Suprapubic skin (tissue), 4 donors: Measurements from ENCODE around the gene DNAJC1. TPM values are rescaled to one million over a fixed set of nuclear protein-coding genes. Genes with fewer than 3 reads are reported as not detected.
"Not testable (repeated sequence)": the region's sequence is repeated elsewhere in the genome, so short reads cannot be mapped to it uniquely, and the experiment has no call there.

ENCODE experiments used
- DNase-seq, 2 donors: peaks; one replicate each; pipeline ENCODE4 v3.0.0-alpha.2; 2019; ENCODE audit warnings: low spot score in 2 of 2
- H3K27ac ChIP-seq: fragments of 200-600 bp; sonication (generic); one replicate; pipeline ENCODE4 v1.5.1; 2019
- H3K27me3 ChIP-seq: fragments of 200-600 bp; sonication (generic); one replicate; pipeline ENCODE4 v1.5.1; 2019
- H3K36me3 ChIP-seq: fragments of 200-600 bp; sonication (generic); one replicate; pipeline ENCODE4 v1.5.1; 2019
- H3K4me1 ChIP-seq: fragments of 200-600 bp; sonication (generic); one replicate; pipeline ENCODE4 v1.5.1; 2019
- H3K4me3 ChIP-seq: fragments of 200-600 bp; sonication (generic); one replicate; pipeline ENCODE4 v1.5.1; 2019; ENCODE audit warnings: mild to moderate bottlenecking
- H3K9me3 ChIP-seq: fragments of 200-600 bp; sonication (generic); one replicate; pipeline ENCODE4 v1.5.1; 2019
- EP300 ChIP-seq: sonication (generic); formaldehyde crosslinking; IDR thresholded peaks from one replicate; pipeline ENCODE4 v1.6.1; 2017; ENCODE audit warnings: antibody characterized with exemption
- POLR2A ChIP-seq, 2 donors: fragments of 450-650 bp; IDR thresholded peaks; one replicate each; pipeline ENCODE4 v1.6.1; 2017; ENCODE audit warnings: antibody characterized with exemption in 2 of 2, mild to moderate bottlenecking in 2 of 2, moderate library complexity in 2 of 2
- POLR2AphosphoS5 ChIP-seq, 3 donors: sonication (generic); formaldehyde crosslinking; IDR thresholded peaks; one replicate each; pipeline ENCODE4 v1.6.1; 2017; ENCODE audit warnings: antibody characterized with exemption in 3 of 3
- WGBS: methylation state at CpG from one replicate; pipeline ENCODE4 v1.1.5; 2018; 5-methylcytosine and 5-hydroxymethylcytosine counted together
- total RNA-seq, 4 donors: library from RNA; depleted of rRNA; stranded (reverse); fragments of >200 nt; gene quantifications; one replicate each; pipeline ENCODE4 v1.1.0, GENCODE V29; 2016
- TF ChIP-seq, protein P1 (sequence below), 2 donors: fragments of 200-600 bp in 1 of 2; fragments of 450-650 bp in 1 of 2; sonication (generic) in 1 of 2; IDR thresholded peaks; one replicate each; pipeline ENCODE4 v1.5.1; 2016 to 2019; ENCODE audit warnings: antibody characterized with exemption in 2 of 2, mild to moderate bottlenecking in 1 of 2, moderate library complexity in 1 of 2

DNAJC1 gene
- total RNA-seq, 4 donors from 2014 or later: 30.6 to 70.0 (median 61.0) TPM

DNA sequence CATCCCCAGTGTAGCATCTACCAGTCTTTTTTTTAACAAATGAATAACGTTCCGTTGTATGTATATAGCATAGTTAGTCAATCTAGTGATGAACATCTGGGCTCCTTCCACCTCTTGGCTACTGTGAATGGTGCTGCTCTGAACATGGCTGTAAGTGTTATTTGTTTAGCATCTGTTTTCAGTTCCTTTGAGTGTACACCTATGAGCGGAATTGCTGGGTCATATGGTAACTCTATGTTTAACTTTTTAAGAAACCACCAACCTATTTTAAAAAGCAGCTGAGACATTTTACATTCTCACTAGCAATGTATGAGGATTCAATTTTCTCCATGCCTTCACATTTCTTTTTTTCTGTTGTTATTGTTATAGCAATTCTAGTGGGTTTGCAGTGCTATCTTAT is 178.2 kb downstream of the DNAJC1 start:
- no peak for DNase-seq
- WGBS: over 99% methylated on average over 3 of the region's 3 CpGs
- no peak overlapping the region for H3K4me3 ChIP-seq
- no peaks in the 10 kb centered on the region for H3K4me1 ChIP-seq
- H3K27me3 ChIP-seq: no peaks in the 10 kb centered on the region
- H3K36me3 ChIP-seq: no peaks in the 10 kb centered on the region
- H3K27ac ChIP-seq: no peak overlapping the region
- H3K9me3 ChIP-seq: peaks cover 36% of the 10 kb centered on the region
- TF ChIP-seq EP300 (no peak), POLR2A (IDR thresholded peaks at IDR 0.05) (no peak), POLR2AphosphoS5 (IDR thresholded peaks at IDR 0.05) (no peak)
- TF ChIP-seq, protein P1, sequence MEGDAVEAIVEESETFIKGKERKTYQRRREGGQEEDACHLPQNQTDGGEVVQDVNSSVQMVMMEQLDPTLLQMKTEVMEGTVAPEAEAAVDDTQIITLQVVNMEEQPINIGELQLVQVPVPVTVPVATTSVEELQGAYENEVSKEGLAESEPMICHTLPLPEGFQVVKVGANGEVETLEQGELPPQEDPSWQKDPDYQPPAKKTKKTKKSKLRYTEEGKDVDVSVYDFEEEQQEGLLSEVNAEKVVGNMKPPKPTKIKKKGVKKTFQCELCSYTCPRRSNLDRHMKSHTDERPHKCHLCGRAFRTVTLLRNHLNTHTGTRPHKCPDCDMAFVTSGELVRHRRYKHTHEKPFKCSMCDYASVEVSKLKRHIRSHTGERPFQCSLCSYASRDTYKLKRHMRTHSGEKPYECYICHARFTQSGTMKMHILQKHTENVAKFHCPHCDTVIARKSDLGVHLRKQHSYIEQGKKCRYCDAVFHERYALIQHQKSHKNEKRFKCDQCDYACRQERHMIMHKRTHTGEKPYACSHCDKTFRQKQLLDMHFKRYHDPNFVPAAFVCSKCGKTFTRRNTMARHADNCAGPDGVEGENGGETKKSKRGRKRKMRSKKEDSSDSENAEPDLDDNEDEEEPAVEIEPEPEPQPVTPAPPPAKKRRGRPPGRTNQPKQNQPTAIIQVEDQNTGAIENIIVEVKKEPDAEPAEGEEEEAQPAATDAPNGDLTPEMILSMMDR (IDR thresholded peaks at IDR 0.05): no peak

DNA sequence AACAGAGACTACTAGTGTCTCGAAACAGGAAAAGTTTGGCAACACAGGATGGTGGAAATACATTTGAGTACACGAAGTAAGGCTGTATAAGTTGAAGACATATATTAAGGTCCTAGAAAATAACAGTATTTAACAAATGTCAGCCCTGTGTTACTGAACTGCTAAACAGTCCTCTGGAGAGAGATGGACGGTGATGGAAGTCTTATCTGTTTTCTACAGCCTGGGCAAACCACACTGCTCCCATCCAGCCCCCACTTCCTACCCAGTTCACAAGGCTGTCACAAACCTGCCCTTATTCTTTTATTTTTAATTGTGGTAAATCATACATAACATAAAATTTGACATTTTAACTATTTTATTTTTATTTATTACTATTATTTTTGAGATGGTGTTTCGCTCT is 179.1 kb downstream of the DNAJC1 start:
- WGBS: 90% methylated on average over 4 of the region's 4 CpGs

DNA sequence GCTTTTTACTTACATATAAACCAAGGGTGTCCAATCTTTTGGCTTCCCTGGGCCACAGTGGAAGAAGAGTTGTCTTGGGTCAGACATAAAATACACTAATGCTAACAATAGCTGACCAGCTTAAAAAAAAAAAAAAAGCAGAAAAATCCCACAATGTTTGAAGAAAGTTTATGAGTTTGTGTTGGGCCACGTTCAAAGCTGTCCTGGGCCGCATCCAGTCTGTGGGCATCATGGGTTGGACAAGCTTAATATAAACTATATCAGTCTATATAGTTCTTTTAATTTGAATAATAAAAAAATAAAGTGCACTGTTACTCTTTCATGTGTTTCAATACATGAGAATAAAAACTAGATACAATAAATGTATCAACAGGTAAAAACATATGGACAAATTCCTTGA is 179.9 kb downstream of the DNAJC1 start:
- no peaks in the 10 kb centered on the region for H3K27me3 ChIP-seq
- no peaks in the 10 kb centered on the region for H3K4me1 ChIP-seq
- H3K27ac ChIP-seq: no peak overlapping the region
- H3K9me3 ChIP-seq: peaks cover 21% of the 10 kb centered on the region
- DNase-seq: no peak
- no peaks in the 10 kb centered on the region for H3K36me3 ChIP-seq
- TF ChIP-seq EP300: no peak
- TF ChIP-seq POLR2A (IDR thresholded peaks at IDR 0.05): no peak
- TF ChIP-seq, protein P1 (IDR thresholded peaks at IDR 0.05): no peak
- no peak for TF ChIP-seq POLR2AphosphoS5 (IDR thresholded peaks at IDR 0.05)
- 75% methylated on average over 2 of the region's 2 CpGs for WGBS
- H3K4me3 ChIP-seq: no peak overlapping the region

More for the DNA sequence above, 179.1 kb downstream of the DNAJC1 start:
- Histone ChIP-seq H3K27ac (no peak overlapping the region), H3K4me1 (no peaks in the 10 kb centered on the region), H3K36me3 (no peaks in the 10 kb centered on the region), H3K9me3 (peaks cover 28% of the 10 kb centered on the region), H3K27me3 (no peaks in the 10 kb centered on the region), H3K4me3 (no peak overlapping the region)
- TF ChIP-seq, protein P1 (IDR thresholded peaks at IDR 0.05): no peak
- TF ChIP-seq EP300: no peak
- no peak for TF ChIP-seq POLR2A (IDR thresholded peaks at IDR 0.05)
- no peak for DNase-seq

DNA sequence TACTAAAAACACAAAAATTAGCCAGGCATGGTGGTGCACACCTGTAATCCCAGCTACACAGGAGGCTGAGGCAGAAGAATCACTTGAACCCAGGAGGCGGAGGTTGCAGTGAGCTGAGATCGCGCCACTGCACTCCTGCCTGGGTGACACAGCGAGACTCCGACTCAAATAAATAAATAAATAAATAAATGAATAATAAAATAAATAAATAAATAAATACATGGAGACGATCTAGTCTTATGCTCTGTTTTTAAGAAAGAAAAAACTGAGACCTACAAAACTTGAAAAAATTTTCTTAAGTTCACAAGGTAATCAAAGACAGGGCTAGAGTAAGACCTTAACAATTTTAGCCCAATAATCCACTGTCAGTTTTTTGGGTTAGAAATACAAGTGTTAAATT is 181.3 kb downstream of the DNAJC1 start:
- H3K36me3 ChIP-seq, H3K4me1 ChIP-seq, H3K27me3 ChIP-seq, H3K27ac ChIP-seq, H3K4me3 ChIP-seq, DNase-seq: not testable (repeated sequence)
- 96% methylated on average over 6 of the region's 6 CpGs for WGBS
- peaks cover 11% of the 10 kb centered on the region for H3K9me3 ChIP-seq

DNA sequence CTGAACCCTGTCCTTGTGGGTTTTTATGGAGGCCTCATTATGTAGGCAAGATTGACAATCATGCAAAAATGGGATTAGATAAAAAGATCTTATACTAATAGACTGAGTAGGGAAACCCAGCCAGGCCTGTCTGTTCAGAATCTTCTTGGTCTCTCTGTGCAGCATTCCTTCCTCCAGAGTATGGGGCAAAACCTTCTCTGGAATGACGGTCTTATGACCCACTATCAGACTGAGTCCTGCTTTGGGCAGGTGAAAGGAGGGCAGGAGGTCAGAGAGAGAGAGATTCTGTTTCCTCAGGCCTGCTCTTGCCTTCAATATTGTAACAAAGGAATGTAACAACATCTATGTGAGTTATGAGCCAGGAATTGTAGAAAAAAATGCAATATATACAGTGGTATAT is 182.6 kb downstream of the DNAJC1 start:
- TF ChIP-seq POLR2A (IDR thresholded peaks at IDR 0.05) (no peak), EP300 (no peak), POLR2AphosphoS5 (IDR thresholded peaks at IDR 0.05) (no peak)
- TF ChIP-seq, protein P1 (IDR thresholded peaks at IDR 0.05): no peak
- H3K4me3 ChIP-seq: no peak overlapping the region
- H3K27me3 ChIP-seq: no peaks in the 10 kb centered on the region
- no peak for DNase-seq
- 80% methylated on average over 1 of the region's 1 CpG for WGBS
- H3K27ac ChIP-seq: no peak overlapping the region
- peaks cover 3% of the 10 kb centered on the region for H3K9me3 ChIP-seq
- H3K4me1 ChIP-seq: no peaks in the 10 kb centered on the region
- no peaks in the 10 kb centered on the region for H3K36me3 ChIP-seq

DNA sequence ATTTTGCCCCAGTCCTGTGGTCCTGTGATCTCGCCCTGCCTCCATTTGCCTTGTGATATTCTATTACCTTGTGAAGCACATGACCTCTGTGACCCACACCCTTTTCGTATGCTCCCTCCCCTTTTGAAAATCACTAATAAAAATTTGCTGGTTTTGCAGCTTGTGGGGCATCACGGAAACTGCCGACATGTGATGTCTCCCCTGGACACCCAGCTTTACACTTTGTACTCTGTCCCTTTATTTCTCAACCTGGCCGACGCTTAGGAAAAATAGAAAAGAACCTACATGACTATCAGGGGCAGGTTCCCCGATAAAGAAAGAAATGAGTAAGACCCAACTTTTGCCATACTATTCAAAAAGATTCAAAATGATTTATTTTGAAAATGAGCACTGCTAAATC is 185.1 kb downstream of the DNAJC1 start:
- not testable (repeated sequence) for DNase-seq, H3K27me3 ChIP-seq, H3K36me3 ChIP-seq, H3K4me3 ChIP-seq, H3K4me1 ChIP-seq, H3K27ac ChIP-seq, H3K9me3 ChIP-seq
- 93% methylated on average over 7 of the region's 7 CpGs for WGBS
